ENCODE data around the gene RANBP1. TPM values are rescaled to one million over a fixed set of nuclear protein-coding genes. Genes with fewer than 3 reads are reported as not detected.
A peak's percentile ranks its signal among the peaks of the same experiment; 100 is the strongest.
"Not testable (repeated sequence)": the region's sequence is repeated elsewhere in the genome, so short reads cannot be mapped to it uniquely, and the experiment has no call there.

The RANBP1 gene
- polyA plus RNA-seq (2013, experiment 1 of 2) = 402 TPM
- polyA plus RNA-seq (2013, experiment 2 of 2) = 385 TPM

DNA sequence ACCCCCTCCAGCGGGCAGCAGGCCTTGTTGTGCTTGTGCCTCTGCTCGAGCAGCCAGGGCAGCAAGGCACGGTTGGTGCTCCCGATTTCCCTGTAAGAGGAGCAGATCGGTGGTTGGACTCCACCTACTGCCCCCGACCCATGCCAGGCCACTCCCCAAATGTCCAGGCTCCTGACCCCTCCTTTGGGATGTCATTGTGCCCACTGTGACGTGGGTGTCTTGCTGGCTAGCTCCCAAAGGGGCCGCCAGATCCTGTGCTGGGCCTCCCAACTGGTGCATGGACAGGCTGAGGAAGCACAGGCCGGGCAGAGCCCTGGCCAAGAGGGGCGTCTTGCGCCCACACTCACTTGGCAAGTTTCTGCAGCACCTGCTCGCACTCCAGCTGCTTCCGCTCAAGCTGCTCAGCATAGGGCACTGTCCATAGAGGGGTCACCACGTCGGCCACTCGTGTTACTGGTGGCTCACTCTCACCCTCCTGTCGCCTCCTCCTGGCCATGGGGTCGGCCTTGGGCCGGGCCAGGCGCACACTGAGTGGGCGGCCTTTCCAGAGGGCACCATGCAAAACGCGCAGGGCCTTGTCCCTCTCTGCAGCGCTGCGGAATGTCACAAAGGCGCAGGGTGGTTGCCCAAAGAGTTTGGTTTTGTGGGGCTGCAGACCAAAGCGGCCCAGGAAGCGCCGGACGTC, at the start of gene RANBP1:
Gene RANBP1 (plus strand): TSS at position 414 of the 685 bp plus-strand sequence. CDS start 81 bp downstream, at position 495.
- peak within 1 kb of the TSS; percentile 98 for H3K4me3 ChIP-seq (ENCODE audit: extremely low read depth, insufficient read depth, low read length, poor library complexity, severe bottlenecking)
- WGBS, 2 experiments (ENCODE audit: insufficient coverage in 2 of 2) = 90 to 92% methylated on average over 28 to 29 of the region's 30 CpGs
- peak within 1 kb of the TSS; percentile 82 for H3K27ac ChIP-seq (ENCODE audit: low read depth, low read length, severe bottlenecking)
- H3K36me3 ChIP-seq (ENCODE audit: control insufficient read depth, insufficient read depth, low read length) = peaks cover 72% of the 10 kb centered on the region
- H3K9me3 ChIP-seq (ENCODE audit: control insufficient read depth, low read length) = no peaks in the 10 kb centered on the region
- H3K4me1 ChIP-seq (ENCODE audit: control insufficient read depth, insufficient read depth, low read length, poor library complexity, severe bottlenecking) = peaks cover 16% of the 10 kb centered on the region

DNA sequence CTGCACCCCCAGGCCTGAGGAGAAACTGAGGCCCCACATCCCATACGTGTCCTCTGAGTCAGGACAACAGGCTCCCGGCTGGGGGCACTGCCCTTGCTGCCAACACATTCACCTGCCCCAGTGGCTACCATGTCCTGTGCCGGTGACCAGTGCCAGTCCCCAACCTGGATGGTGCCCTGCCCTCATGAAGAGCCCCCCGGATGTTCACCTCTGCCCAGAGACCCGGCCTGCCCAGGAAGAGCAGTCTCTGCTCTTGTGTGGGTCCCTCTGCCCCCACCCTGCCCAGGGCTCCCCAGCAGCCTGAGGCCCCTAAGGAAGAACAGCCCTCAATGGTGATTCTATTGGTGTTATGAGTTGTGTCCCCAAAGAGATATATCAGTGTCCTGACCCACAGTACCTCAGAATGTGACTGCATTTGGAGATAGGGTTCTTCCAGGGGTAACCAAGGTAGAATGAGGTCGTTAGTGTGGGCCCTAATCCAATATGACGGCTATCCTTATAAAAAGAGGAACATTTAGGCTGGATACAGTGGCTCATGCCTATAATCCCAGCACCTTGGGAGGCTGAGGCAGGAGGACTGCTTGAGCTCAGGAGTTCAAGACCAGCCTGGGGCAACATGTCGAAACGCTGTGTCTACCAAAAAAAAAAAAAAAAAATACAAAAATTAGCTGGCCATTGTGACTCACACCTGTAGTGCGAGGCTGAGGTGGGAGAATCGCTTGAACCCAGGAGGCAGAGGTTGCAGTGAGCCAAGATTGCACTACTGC, 49.1 kb upstream of the RANBP1 start:
- Histone ChIP-seq H3K4me1 (ENCODE audit: control insufficient read depth, insufficient read depth, low read length, poor library complexity, severe bottlenecking) (peaks cover 7% of the 10 kb centered on the region), H3K27ac (ENCODE audit: low read depth, low read length, severe bottlenecking) (no peak overlapping the region), H3K36me3 (ENCODE audit: control insufficient read depth, insufficient read depth, low read length) (no peaks in the 10 kb centered on the region), H3K9me3 (ENCODE audit: control insufficient read depth, low read length) (no peaks in the 10 kb centered on the region), H3K4me3 (ENCODE audit: extremely low read depth, insufficient read depth, low read length, poor library complexity, severe bottlenecking) (no peak overlapping the region)
- 92% methylated on average over 8 to 11 of the region's 11 CpGs for WGBS, 2 experiments (ENCODE audit: insufficient coverage in 2 of 2)

DNA sequence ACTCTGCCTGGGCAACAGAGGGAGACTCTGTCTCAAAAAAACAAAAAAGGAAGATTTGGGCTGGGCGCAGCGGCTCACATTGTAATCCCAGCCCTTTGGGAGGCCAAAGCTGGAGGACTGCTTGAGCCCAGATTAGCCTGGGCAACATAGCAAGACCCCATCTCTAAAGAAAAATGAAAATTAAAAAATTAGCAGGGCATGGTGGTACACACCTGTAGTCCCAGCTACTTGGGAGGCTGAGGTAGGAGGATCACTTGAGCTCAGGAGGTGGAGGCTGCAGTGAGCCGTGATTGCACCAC, 48.6 kb upstream of the RANBP1 start:
- H3K4me3 ChIP-seq (ENCODE audit: extremely low read depth, insufficient read depth, low read length, poor library complexity, severe bottlenecking); H3K36me3 ChIP-seq (ENCODE audit: control insufficient read depth, insufficient read depth, low read length); H3K9me3 ChIP-seq (ENCODE audit: control insufficient read depth, low read length); H3K27ac ChIP-seq (ENCODE audit: low read depth, low read length, severe bottlenecking); H3K4me1 ChIP-seq (ENCODE audit: control insufficient read depth, insufficient read depth, low read length, poor library complexity, severe bottlenecking): not testable (repeated sequence)
- WGBS, 2 experiments (ENCODE audit: insufficient coverage in 2 of 2) = 94 to 100% methylated on average over 2 to 3 of the region's 3 CpGs

DNA sequence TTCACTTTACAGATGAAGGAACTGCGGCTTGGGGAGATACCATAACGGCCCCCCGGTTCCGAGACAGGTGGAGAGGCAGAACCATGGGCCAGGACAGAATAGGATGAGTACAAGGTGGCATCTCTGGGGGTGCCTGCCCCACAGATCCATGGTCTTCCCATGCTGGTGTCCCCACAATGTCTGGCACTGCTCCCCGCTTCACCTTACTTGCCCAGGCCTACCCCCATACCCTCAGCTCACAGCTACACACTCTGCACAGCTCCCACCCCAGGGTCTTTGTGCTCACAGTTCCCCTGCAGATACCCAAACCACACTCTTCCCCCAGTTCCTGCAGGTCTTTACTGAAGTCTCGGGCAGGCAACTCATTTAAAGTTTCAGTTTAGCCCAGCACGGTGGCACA, 47.3 kb upstream of the RANBP1 start:
- Histone ChIP-seq H3K4me1 (ENCODE audit: control insufficient read depth, insufficient read depth, low read length, poor library complexity, severe bottlenecking) (no peaks in the 10 kb centered on the region), H3K9me3 (ENCODE audit: control insufficient read depth, low read length) (no peaks in the 10 kb centered on the region), H3K4me3 (ENCODE audit: extremely low read depth, insufficient read depth, low read length, poor library complexity, severe bottlenecking) (no peak overlapping the region), H3K36me3 (ENCODE audit: control insufficient read depth, insufficient read depth, low read length) (no peaks in the 10 kb centered on the region), H3K27ac (ENCODE audit: low read depth, low read length, severe bottlenecking) (no peak overlapping the region)
- WGBS, 2 experiments (ENCODE audit: insufficient coverage in 2 of 2) = 92 to 97% methylated on average over 3 to 7 of the region's 7 CpGs

DNA sequence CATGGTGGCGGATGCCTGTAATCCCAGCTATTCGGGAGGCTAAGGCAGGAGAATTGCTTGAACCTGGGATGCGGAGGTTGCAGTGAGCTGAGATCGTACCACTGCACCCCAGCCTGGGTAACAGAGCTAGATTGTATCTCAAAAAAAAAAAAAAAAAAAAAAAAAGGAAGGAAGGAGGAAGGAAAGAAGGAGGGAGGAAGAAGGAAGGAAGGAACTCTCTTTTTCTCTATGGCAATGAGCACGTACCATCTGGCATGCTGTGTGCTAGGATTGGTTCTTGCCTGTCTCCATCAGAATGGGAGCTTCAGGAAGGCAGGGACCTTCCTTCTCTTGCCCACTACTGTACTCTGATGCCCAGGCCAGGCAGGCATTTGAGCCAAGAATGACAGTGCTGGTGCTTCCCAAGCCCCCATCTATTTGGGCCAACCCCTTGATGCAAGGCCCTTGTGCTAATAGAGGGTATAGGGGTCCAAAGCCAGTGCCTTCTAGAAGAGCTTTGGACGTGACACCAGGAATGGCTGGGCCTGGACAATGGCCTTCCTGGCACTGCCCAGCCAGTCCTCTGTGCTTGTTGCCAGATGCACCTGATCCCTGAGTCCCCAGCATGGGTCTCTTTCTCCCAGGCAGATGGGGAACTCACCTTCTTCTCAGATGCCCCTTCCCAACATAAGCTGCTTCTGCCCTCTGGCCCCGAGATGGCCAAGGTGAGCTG, 46.4 kb upstream of the RANBP1 start:
- H3K9me3 ChIP-seq (ENCODE audit: control insufficient read depth, low read length) = no peaks in the 10 kb centered on the region
- H3K36me3 ChIP-seq (ENCODE audit: control insufficient read depth, insufficient read depth, low read length) = no peaks in the 10 kb centered on the region
- 90 to 91% methylated on average over 5 to 6 of the region's 7 CpGs for whole genome bisulfite sequencing, 2 experiments (ENCODE audit: insufficient coverage in 2 of 2)
- no peak overlapping the region for H3K27ac ChIP-seq (ENCODE audit: low read depth, low read length, severe bottlenecking)
- no peak overlapping the region for H3K4me3 ChIP-seq (ENCODE audit: extremely low read depth, insufficient read depth, low read length, poor library complexity, severe bottlenecking)
- H3K4me1 ChIP-seq (ENCODE audit: control insufficient read depth, insufficient read depth, low read length, poor library complexity, severe bottlenecking) = no peaks in the 10 kb centered on the region

DNA sequence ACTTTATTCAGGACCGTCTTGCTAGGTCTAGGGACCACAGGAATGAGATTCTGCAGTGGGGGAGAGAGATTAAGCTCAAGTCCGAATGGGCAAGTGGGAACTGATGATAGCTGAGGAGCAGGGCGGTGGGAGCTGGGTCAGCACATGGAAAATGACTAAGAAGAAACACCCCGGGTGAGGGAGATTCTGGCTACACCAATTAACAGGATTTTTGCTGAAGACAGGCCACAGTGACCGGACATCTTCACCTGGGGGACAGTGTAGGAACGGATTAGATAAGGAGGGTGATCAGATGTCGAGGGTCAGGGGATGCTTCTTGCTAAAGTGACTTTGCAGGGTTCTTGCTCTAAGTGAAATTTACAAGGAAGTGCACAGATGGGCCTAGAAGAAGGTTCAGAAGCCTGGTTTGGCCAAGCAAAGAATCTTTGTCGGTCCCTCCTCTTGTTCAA, 44.4 kb upstream of the RANBP1 start:
- 89 to 95% methylated on average over 8 of the region's 8 CpGs for WGBS, 2 experiments (ENCODE audit: insufficient coverage in 2 of 2)
- Histone ChIP-seq H3K36me3 (ENCODE audit: control insufficient read depth, insufficient read depth, low read length) (no peaks in the 10 kb centered on the region), H3K9me3 (ENCODE audit: control insufficient read depth, low read length) (no peaks in the 10 kb centered on the region), H3K4me1 (ENCODE audit: control insufficient read depth, insufficient read depth, low read length, poor library complexity, severe bottlenecking) (no peaks in the 10 kb centered on the region), H3K27ac (ENCODE audit: low read depth, low read length, severe bottlenecking) (no peak overlapping the region), H3K4me3 (ENCODE audit: extremely low read depth, insufficient read depth, low read length, poor library complexity, severe bottlenecking) (no peak overlapping the region)

DNA sequence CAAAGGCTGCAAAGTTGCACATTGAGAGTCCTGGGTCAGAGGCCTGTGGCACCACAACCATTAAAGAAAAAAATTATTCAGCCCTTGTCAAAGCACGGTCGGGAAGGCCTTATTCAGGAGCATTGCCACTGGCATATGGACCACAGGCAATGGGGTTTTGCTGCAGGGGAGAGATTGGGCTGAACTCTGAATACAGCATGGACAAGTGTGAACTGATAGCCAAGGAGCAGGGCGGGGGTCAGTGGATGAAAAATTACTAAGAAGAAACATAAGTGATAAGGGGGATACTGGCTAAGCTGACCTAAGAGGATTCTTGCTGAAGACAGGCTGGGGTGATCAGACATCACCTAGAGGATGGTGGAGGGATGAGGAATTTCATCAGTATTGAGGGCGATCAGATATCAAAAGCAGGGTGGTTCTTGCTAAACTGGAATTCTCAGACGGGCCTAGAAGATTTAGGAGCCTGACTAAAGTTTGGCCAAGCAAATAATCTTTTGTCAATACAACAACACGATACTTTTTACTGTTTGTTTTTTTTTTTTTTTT, 39.2 kb upstream of the RANBP1 start:
- 89 to 100% methylated on average over 2 to 3 of the region's 6 CpGs for WGBS, 2 experiments (ENCODE audit: insufficient coverage in 2 of 2)
- Histone ChIP-seq H3K9me3 (ENCODE audit: control insufficient read depth, low read length) (no peaks in the 10 kb centered on the region), H3K27ac (ENCODE audit: low read depth, low read length, severe bottlenecking) (no peak overlapping the region), H3K4me1 (ENCODE audit: control insufficient read depth, insufficient read depth, low read length, poor library complexity, severe bottlenecking) (peaks cover 6% of the 10 kb centered on the region), H3K36me3 (ENCODE audit: control insufficient read depth, insufficient read depth, low read length) (peaks cover 3% of the 10 kb centered on the region), H3K4me3 (ENCODE audit: extremely low read depth, insufficient read depth, low read length, poor library complexity, severe bottlenecking) (no peak overlapping the region)

DNA sequence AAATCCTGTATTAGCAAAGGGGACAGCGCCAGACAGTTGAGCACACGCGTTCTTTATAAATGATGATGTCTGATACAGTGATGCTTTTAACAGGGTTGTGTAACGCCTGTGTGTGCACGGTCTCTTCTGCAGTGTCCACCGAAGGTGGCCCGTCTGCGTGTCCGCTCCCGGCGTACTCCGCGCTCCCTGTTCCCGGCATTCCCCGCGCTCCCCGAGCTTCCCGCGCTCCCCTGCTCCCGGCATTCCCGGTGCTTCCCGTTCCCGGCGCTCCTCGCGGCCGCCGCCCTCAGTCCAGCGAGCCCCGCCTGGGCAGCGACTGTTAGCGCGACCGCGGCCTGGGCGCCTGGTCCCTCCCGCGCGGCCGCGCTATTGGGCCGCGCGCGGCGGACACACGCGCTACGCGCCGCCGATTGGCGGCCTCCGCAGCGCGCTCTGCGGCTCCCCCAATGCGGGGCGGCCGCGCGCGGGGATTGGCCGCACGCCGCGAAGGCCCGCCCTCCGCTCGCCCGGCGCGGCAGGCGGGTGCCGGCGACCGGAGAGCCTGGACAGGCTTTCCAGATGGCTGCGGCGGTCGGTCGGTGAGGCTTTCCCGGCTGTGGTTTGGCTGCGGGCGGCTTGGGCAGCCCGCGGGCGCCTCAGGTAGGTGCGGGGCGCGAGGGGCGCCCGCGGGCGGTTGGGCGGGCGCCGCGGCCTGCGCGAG, 36.0 kb upstream of the RANBP1 start, which contains the start of gene DGCR8:
Gene DGCR8 (plus strand): TSS at position 497 of the 700 bp plus-strand sequence. CDS start 5,723 bp downstream, outside the sequence.
- Histone ChIP-seq H3K36me3 (ENCODE audit: control insufficient read depth, insufficient read depth, low read length) (peaks cover 18% of the 10 kb centered on the region), H3K9me3 (ENCODE audit: control insufficient read depth, low read length) (no peaks in the 10 kb centered on the region), H3K4me1 (ENCODE audit: control insufficient read depth, insufficient read depth, low read length, poor library complexity, severe bottlenecking) (peaks cover 13% of the 10 kb centered on the region), H3K27ac (ENCODE audit: low read depth, low read length, severe bottlenecking) (peak within 1 kb of the TSS; percentile 92), H3K4me3 (ENCODE audit: extremely low read depth, insufficient read depth, low read length, poor library complexity, severe bottlenecking) (peak within 1 kb of the TSS; percentile 87)
- WGBS, 2 experiments (ENCODE audit: insufficient coverage in 2 of 2) = 1% methylated on average over 63 to 73 of the region's 100 CpGs

DNA sequence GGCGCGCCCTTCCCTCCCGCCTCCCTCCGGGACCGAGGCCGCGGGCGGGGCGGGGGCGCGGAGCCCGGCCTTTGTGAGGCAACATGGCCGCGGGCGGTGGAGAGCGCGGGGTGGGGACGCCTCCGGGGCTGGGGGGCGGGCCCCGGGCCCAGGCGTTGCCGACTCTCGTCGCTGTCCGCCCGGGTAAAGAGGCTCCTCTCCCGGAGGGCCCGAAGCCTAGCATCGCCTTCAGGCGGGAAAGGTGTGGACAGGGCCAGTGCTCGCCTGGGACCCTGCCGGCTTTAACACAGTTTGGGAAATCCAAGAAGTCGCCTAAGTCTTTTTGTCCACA, 35.5 kb upstream of the RANBP1 start:
- WGBS, 2 experiments (ENCODE audit: insufficient coverage in 2 of 2) = 1% methylated on average over 22 to 32 of the region's 34 CpGs
- H3K27ac ChIP-seq (ENCODE audit: low read depth, low read length, severe bottlenecking) = peak overlapping the region; percentile 92
- H3K9me3 ChIP-seq (ENCODE audit: control insufficient read depth, low read length) = no peaks in the 10 kb centered on the region
- H3K36me3 ChIP-seq (ENCODE audit: control insufficient read depth, insufficient read depth, low read length) = peaks cover 19% of the 10 kb centered on the region
- H3K4me3 ChIP-seq (ENCODE audit: extremely low read depth, insufficient read depth, low read length, poor library complexity, severe bottlenecking) = peak overlapping the region; percentile 87
- peaks cover 13% of the 10 kb centered on the region for H3K4me1 ChIP-seq (ENCODE audit: control insufficient read depth, insufficient read depth, low read length, poor library complexity, severe bottlenecking)

Measured in mesodermal cell (in vitro differentiated cells).